GM15510 (cell line): ENCODE measurements around the gene DISC1.

Experiments used
- POLR2A ChIP-seq: IDR thresholded peaks from 3 replicates; pipeline ENCODE4 v1.6.1; 2011; ENCODE audit warnings: borderline replicate concordance; ENCODE audit not compliant: insufficient read length; ENCODE audit errors: extremely low read depth

DISC1 gene

DNA sequence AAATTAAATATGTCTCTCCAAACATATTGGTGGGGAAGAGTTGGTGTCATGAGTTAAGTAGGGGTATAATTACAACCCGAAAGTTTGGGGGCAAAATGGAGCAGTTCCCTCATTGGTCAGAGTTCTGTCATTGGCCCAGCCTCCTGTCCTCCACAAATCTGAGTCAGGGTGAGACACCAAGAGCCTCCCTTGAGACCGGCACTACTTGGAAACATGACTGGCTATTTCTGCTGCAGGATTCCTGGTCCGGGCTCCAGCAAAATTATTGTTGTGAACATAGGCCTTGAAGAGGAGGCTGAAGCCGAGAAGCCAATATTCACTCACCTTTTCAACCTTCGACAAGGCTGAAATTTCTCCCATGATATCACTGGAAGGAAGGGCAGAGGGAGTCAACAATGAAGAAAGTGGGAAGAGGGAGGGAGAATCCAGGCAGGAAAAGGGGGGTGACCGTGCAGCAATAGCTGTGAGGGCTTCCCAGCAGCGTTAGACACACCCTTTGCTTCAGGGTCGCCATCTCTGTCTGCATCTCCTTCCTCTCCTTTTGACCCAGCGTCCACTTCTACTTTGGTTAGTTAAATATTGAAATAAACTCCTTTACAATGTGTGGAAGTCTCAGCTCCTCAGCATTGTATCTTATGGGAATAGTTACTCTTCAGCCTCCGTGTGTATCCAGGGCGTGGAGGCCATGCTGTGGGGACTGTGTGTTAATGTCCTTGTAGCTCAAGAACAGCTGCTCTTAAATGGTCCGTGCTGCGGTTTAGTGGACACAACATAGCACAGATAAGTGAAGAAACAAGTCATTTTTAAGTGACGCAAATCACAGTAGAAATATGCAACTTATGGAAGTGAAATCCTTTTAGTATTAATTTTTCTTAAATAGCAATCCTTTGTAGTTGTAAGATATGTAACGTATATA lies 307.4 kb downstream of the DISC1 start:
- no peak for TF ChIP-seq POLR2A

DNA sequence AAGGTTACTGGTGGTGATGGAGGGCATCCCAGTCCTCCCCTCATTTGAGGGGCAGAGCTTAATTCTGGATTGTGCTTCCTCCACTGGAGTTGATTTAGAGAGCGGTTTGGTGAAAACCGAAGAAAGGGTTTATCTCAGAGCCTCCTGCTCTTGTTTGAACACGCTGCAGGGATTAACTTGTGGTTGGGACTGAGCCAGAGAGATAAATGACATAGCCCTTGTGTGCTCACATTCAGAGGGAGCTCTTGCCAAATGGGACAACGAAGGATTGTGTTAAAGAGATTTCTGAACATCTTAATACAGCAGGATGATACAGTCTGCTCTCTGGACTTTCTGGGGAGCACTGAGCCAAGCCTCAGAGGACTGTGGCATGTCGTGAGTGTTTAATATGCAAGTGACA lies 308.2 kb downstream of the DISC1 start:
- no peak for TF ChIP-seq POLR2A

GRCh38 chr1:231935856-231936255 lies 309.3 kb downstream of the DISC1 start:
- TF ChIP-seq POLR2A: no peak

DNA sequence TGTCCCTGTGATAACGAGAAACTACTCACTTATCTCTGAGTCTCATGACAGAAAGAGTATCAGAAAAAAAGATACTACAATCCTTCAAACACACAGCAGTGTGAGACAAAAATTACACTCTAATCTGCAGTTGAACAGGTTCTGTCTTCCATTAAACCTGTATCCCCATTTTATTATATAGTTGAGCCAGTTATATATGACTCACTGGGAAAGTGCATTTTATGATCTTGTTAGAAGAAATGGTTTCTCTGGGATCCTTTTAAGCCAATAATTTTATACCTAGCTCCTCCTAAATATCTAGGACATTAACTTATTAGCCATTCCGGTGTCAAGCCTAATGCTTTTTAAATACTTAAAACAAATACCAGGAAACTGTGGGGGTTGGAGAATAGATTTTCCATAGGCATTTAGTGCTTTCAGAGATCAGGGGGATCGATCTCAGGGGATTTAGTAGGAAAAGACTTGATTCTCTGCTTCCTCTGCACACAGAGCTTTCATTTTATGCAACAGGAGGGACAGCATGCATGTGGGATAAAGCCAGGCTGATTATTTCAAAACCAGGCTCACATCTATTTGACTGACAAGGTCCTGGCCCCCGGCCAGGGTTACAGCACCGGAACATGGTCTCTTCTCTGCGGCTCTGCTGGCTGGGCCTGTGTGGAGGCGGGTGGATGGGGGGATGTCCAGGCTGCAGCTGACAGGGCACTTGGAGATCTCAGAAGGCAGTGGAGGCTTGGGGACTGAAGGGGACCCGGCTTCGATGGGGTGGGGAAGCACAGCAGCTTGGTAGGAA lies 310.6 kb downstream of the DISC1 start:
- TF ChIP-seq POLR2A: no peak

GRCh38 chr1:231938211-231938610 lies 311.6 kb downstream of the DISC1 start:
- no peak for TF ChIP-seq POLR2A

GRCh38 chr1:231938711-231939110 lies 312.1 kb downstream of the DISC1 start:
- TF ChIP-seq POLR2A: no peak

GRCh38 chr1:231939118-231939517 lies 312.5 kb downstream of the DISC1 start:
- no peak for TF ChIP-seq POLR2A

DNA sequence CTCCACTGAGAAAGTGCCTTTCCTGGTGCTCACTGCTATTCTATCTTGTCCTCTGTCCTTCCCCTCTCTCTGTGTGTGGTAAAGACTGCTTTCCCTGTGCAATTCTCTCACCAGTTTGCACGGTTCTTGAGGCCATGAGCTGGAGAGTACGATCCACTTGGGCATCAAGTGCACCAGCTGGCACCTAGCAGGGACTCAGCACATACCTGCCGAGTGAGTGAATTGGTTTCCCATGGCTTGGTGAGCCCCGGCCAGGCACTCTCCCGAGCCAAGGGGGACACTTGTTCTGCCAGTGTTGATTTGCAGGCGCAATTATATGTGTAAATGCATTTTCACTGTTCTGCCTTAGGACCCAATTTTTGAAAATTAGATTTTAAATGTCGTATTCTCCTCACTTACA lies 313.5 kb downstream of the DISC1 start:
- TF ChIP-seq POLR2A: no peak

DNA sequence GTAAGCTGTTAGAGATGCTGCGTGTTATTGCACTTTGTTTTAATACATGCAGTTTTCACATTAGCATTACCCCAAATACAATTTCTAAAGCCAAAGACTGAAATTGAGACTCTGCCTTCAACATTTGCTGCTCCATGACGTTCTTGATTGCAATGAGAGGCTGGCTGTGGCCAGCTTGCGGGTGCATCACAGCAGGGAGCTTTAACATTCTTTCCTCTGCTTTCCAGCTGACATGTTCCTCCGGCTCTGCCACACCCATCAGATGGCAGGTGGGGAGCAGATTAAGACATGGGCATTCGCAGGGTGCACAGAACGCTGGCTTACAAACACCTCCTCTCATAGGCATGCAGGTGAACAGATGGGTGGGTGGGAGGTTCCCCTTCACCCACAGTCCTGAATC lies 314.1 kb downstream of the DISC1 start:
- no peak for TF ChIP-seq POLR2A

GRCh38 chr1:231943084-231943483 lies 316.5 kb downstream of the DISC1 start:
- no peak for TF ChIP-seq POLR2A

DNA sequence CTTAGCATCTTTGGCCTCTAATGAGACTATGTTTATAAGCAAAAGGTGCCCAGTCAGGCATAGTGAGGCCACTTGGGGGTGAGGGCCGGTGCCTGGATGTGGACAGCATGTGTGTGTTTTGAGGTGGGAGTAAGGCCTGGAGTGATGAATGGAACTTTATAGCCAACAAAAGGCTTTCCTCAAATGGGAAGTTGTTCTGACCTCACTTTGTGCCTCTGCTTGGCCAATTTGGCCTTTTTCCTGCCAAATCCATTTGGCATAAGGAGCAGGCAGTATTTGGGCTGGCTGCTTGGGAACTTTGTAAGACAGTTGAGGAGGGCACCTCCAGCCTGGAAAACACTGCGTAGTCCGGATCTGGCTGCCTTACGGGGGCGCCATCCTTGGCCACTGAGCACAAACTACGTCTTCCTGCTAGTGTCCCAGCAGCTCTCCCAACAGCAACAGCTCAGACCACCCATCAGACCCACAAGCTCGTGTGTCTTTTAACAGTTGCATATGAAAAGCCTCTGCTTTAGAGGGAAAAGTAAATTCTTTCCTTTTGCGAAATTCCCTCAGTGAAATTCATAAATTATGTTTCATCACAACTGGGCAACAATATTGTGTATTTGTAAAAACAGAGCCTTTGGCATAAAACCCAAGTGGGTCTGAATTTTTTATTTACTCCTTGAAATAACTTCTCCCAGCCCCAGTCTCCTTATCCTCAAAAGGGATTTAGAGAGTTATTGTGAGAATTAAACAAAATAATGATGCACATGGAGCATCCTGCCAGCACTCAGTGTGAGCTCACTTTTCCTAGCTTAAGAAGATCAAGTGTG lies 322.9 kb downstream of the DISC1 start:
- no peak for TF ChIP-seq POLR2A

DNA sequence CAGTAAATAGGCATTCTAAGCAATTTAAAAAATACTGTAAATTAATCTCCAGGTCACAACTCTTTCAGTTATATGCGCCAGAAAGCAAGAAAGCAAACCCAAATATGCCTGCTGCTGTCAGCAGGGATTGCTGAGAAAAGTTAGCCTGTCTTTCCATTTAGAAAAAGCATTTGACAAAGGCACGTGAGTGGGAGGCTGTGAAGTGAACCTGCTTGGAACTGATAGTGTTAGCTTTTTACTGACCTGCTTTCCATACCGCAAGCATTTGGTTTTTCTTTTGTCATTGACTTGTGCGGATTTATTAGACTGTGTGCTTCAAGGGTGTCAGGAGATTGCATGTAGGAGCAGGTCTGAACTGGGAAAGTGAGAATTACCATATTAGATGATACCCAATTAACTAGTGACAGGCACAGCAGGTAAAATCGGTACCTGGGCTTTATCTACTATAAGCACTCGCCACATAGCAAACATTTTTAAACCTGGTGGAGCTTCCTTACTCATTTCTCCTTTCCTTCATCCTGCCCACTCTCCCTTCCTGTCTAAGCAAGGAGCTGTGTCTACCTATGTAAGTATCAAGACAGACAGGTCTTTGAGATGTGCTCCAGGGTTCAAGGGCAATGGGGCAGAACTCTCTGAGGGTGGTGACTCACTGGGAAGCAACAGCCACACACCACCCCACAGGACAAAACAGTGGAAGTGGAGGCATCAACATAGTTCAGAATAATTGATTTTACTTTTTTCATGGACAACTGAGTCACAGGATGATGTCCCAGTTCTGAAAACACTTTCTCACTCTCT lies 323.9 kb downstream of the DISC1 start:
- no peak for TF ChIP-seq POLR2A

GRCh38 chr1:231951374-231951773 lies 324.8 kb downstream of the DISC1 start:
- TF ChIP-seq POLR2A: no peak

DNA sequence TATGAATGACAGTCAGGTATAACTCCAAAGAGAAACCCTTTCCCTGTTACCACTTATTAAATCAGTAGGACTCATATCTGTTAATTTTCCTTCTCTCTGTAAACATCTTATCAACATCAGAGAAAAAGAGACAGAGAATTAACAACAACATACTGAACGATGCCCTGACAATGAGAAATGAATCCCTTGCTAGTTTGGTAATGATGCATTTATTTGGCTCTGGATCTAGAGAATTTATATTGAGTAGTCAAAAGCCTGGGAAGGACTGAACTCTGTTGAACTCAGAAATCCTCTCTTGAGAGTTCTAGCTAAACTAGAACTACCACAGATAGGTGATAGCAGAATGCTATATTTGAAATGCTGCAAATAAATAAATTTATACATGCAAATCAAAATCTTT lies 325.6 kb downstream of the DISC1 start:
- no peak for TF ChIP-seq POLR2A
